Cerebellar nuclear complex (tissue), 1 donor: ENCODE measurements around the gene GAK.

Source experiments
- DNase-seq, 2 experiments: peaks; one replicate each; lab custom pipeline; 2025; lab: John Stamatoyannopoulos, UW

Gene GAK

GRCh38 chr4:964346-965025 is 32.4 kb upstream of the GAK start:
- no peak for DNase-seq

GRCh38 chr4:963276-964225 is 31.4 kb upstream of the GAK start:
- DNase-seq: no peak

GRCh38 chr4:962231-963208 is 30.4 kb upstream of the GAK start:
- DNase-seq: no peak

- DNase-seq: peak in 1 of 2 experiments; percentile 14
Measured at GRCh38 chr4:961351-962230, 29.5 kb upstream of the GAK start.

GRCh38 chr4:960636-961350 is 28.7 kb upstream of the GAK start:
- no peak for DNase-seq

- DNase-seq: no peak
Measured at GRCh38 chr4:960140-960635, 28.1 kb upstream of the GAK start.

GRCh38 chr4:959338-960139 is 27.4 kb upstream of the GAK start:
- DNase-seq: no peak

GRCh38 chr4:958696-959337 is 26.7 kb upstream of the GAK start:
- no peak for DNase-seq

GRCh38 chr4:958314-958665 is 26.2 kb upstream of the GAK start:
- DNase-seq: no peak

GRCh38 chr4:957581-958313 is 25.6 kb upstream of the GAK start:
- DNase-seq: peak; percentile 57 to 79

GRCh38 chr4:957231-957580 is 25.1 kb upstream of the GAK start:
- DNase-seq: no peak

GRCh38 chr4:956531-957230 is 24.6 kb upstream of the GAK start:
- DNase-seq: no peak

GRCh38 chr4:955931-956381 is 23.8 kb upstream of the GAK start:
- DNase-seq: no peak

- DNase-seq: no peak
Measured at GRCh38 chr4:955161-955921, 23.2 kb upstream of the GAK start.

GRCh38 chr4:954211-955020 is 22.3 kb upstream of the GAK start:
- no peak for DNase-seq

- no peak for DNase-seq
Measured at GRCh38 chr4:953574-953915, 21.4 kb upstream of the GAK start.
